Measurements from ENCODE around the gene TRPM2. TPM values are rescaled to one million over a fixed set of nuclear protein-coding genes. Genes with fewer than 3 reads are reported as not detected.

TRPM2 gene
- total and polyA plus RNA-seq, 4 experiments from 2014 or later = 0.37 to 1.7 (median 1.3) TPM; not detected in 1

DNA sequence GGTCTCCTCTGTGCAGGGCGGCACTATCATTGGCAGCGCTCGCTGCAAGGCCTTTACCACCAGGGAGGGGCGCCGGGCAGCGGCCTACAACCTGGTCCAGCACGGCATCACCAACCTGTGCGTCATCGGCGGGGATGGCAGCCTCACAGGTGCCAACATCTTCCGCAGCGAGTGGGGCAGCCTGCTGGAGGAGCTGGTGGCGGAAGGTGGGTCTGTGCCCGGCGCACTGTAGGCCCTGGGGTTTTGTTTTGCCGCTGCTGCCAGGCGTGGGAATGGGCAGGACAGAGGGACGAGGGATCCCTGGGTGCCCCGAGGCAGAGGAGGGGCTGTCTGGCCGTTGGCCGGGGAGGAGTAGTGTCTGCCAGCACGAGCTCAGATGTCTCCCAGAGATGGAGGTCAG, 41.3 kb upstream of the TRPM2 start:
- peaks cover 53% of the 10 kb centered on the region for H3K36me3 ChIP-seq (ENCODE audit: insufficient read depth, low read length)

DNA sequence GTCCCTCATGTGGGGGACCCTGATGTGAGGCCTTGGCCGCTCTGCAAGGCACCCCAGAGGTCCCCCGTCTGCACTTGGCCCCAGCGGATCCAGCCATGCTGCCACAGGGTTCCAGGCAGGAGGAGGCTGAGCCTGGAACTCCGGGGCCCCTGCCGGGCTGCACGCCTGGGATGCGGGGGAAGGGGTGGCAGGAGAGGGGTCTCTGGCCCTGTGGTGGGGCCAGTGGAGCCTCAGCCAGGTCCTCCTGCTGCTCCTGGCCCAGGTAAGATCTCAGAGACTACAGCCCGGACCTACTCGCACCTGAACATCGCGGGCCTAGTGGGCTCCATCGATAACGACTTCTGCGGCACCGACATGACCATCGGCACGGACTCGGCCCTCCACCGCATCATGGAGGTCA, 40.7 kb upstream of the TRPM2 start:
- H3K36me3 ChIP-seq (ENCODE audit: insufficient read depth, low read length) = peaks cover 53% of the 10 kb centered on the region
- DNase-seq = no peak
- H3K4me1 ChIP-seq (ENCODE audit: insufficient read depth, low read length) = no peaks in the 10 kb centered on the region
- peaks cover 18 to 35% of the 10 kb centered on the region in 2 donors for H3K36me3 Mint-ChIP-seq
- no peak overlapping the region for H3K4me3 Mint-ChIP-seq
- H3K27ac Mint-ChIP-seq = no peak overlapping the region
- CTCF ChIA-PET (ENCODE audit: partially characterized antibody) = no interaction called here
- peaks cover 5 to 10% (median 8%) of the 10 kb centered on the region in 4 donors for H3K4me1 Mint-ChIP-seq
- no peaks in the 10 kb centered on the region for H3K9me3 ChIP-seq (ENCODE audit: control insufficient read depth in 1 of 2, low read length in 2 of 2)
- POLR2A ChIA-PET (ENCODE audit: partially characterized antibody) = no interaction called here
- no peaks in the 10 kb centered on the region for H3K27me3 Mint-ChIP-seq
- no peak overlapping the region for H3K27ac ChIP-seq (ENCODE audit: low read depth, low read length)
- intact Hi-C loops (cut with micrococcal nuclease) = no loop called here
- no peaks in the 10 kb centered on the region for H3K9me3 Mint-ChIP-seq
- H3K27me3 ChIP-seq (ENCODE audit: insufficient read depth, low read length) = no peaks in the 10 kb centered on the region
- no peak overlapping the region for H3K4me3 ChIP-seq (ENCODE audit: low read length in 2 of 2)

More for the DNA sequence above, 41.3 kb upstream of the TRPM2 start:
- Mint-ChIP-seq H3K4me1 (peaks cover 8 to 12% (median 10%) of the 10 kb centered on the region in 4 donors), H3K4me3 (no peak overlapping the region), H3K27ac (no peak overlapping the region), H3K9me3 (no peaks in the 10 kb centered on the region), H3K36me3 (peaks cover 18 to 37% of the 10 kb centered on the region in 2 donors), H3K27me3 (no peaks in the 10 kb centered on the region)
- ChIA-PET POLR2A (ENCODE audit: partially characterized antibody) (no interaction called here), CTCF (ENCODE audit: partially characterized antibody) (no interaction called here)
- H3K4me1 ChIP-seq (ENCODE audit: insufficient read depth, low read length) = no peaks in the 10 kb centered on the region
- intact Hi-C loops (cut with micrococcal nuclease) = no loop called here
- no peak overlapping the region for H3K4me3 ChIP-seq (ENCODE audit: low read length in 2 of 2)
- DNase-seq = no peak
- no peak overlapping the region for H3K27ac ChIP-seq (ENCODE audit: low read depth, low read length)
- no peaks in the 10 kb centered on the region for H3K9me3 ChIP-seq (ENCODE audit: control insufficient read depth in 1 of 2, low read length in 2 of 2)
- H3K27me3 ChIP-seq (ENCODE audit: insufficient read depth, low read length) = no peaks in the 10 kb centered on the region

- Histone ChIP-seq H3K9me3 (ENCODE audit: control insufficient read depth in 1 of 2, low read length in 2 of 2) (no peaks in the 10 kb centered on the region), H3K4me1 (ENCODE audit: insufficient read depth, low read length) (no peaks in the 10 kb centered on the region), H3K36me3 (ENCODE audit: insufficient read depth, low read length) (peaks cover 53% of the 10 kb centered on the region), H3K27ac (ENCODE audit: low read depth, low read length) (no peak overlapping the region), H3K27me3 (ENCODE audit: insufficient read depth, low read length) (no peaks in the 10 kb centered on the region), H3K4me3 (ENCODE audit: low read length in 2 of 2) (no peak overlapping the region)
- POLR2A ChIA-PET (ENCODE audit: partially characterized antibody) = no interaction called here
- intact Hi-C loops (cut with micrococcal nuclease) = no loop called here
- Mint-ChIP-seq H3K36me3 (peaks cover 15 to 32% of the 10 kb centered on the region in 2 donors), H3K27ac (no peak overlapping the region), H3K9me3 (no peaks in the 10 kb centered on the region), H3K27me3 (no peaks in the 10 kb centered on the region), H3K4me1 (peaks cover 0 to 7% (median 4%) of the 10 kb centered on the region in 4 donors), H3K4me3 (no peak overlapping the region)
- DNase-seq = no peak
- CTCF ChIA-PET (ENCODE audit: partially characterized antibody) = no interaction called here
Observed at GRCh38 chr21:44313451-44313850, 40.0 kb upstream of the TRPM2 start.

DNA sequence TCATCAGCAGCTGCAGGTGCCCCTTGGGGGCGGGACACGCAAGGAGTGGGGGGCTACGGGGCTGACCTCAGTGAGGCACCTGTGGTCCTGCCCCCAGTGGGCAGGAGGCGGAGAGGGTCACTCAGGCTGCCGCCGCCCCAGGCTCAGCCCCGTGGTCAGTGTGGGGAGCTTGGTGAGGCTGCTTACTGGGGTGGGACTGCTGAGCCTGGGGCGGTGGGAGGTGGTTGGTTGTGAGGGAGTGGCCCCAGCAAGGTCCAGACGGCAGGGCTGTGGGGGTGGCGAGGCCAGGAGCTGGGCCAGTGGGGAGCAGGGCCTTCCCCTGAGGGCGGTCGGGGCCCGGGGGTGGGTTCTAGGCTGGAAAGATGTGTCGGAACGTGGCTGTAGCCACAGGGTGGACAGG, 39.3 kb upstream of the TRPM2 start:
- intact Hi-C loops (cut with micrococcal nuclease) = no loop called here
- H3K4me1 Mint-ChIP-seq = peaks cover 0 to 7% (median 4%) of the 10 kb centered on the region in 4 donors
- no peak overlapping the region for H3K27ac Mint-ChIP-seq

GRCh38 chr21:44314561-44314960, 38.9 kb upstream of the TRPM2 start:
- H3K4me1 ChIP-seq (ENCODE audit: insufficient read depth, low read length) = no peaks in the 10 kb centered on the region
- Mint-ChIP-seq H3K36me3 (peaks cover 15 to 31% of the 10 kb centered on the region in 2 donors), H3K4me3 (no peak overlapping the region), H3K27ac (no peak overlapping the region), H3K27me3 (no peaks in the 10 kb centered on the region), H3K4me1 (peaks cover 0 to 7% (median 4%) of the 10 kb centered on the region in 4 donors), H3K9me3 (no peaks in the 10 kb centered on the region)
- intact Hi-C loops (cut with micrococcal nuclease) = no loop called here
- H3K27me3 ChIP-seq (ENCODE audit: insufficient read depth, low read length) = no peaks in the 10 kb centered on the region
- H3K27ac ChIP-seq (ENCODE audit: low read depth, low read length) = no peak overlapping the region
- no peak for DNase-seq
- H3K9me3 ChIP-seq (ENCODE audit: control insufficient read depth in 1 of 2, low read length in 2 of 2) = no peaks in the 10 kb centered on the region
- H3K36me3 ChIP-seq (ENCODE audit: insufficient read depth, low read length) = peaks cover 59% of the 10 kb centered on the region
- POLR2A ChIA-PET (ENCODE audit: partially characterized antibody) = interaction anchor here (1.2 kb wide), 1 partner anchor 11 kb away, joined by 3 read pairs; no protein-coding TSS in a partner anchor
- CTCF ChIA-PET (ENCODE audit: partially characterized antibody) = no interaction called here
- H3K4me3 ChIP-seq (ENCODE audit: low read length in 2 of 2) = no peak overlapping the region

More for the DNA sequence above, 39.3 kb upstream of the TRPM2 start:
- no peaks in the 10 kb centered on the region for H3K4me1 ChIP-seq (ENCODE audit: insufficient read depth, low read length)
- no peak overlapping the region for H3K27ac ChIP-seq (ENCODE audit: low read depth, low read length)
- H3K4me3 ChIP-seq (ENCODE audit: low read length in 2 of 2) = no peak overlapping the region
- ChIA-PET POLR2A (ENCODE audit: partially characterized antibody) (interaction anchor here (1.2 kb wide), 1 partner anchor 11 kb away, joined by 3 read pairs; no protein-coding TSS in a partner anchor), CTCF (ENCODE audit: partially characterized antibody) (no interaction called here)
- Mint-ChIP-seq H3K9me3 (no peaks in the 10 kb centered on the region), H3K36me3 (peaks cover 15 to 28% of the 10 kb centered on the region in 2 donors), H3K4me3 (no peak overlapping the region), H3K27me3 (no peaks in the 10 kb centered on the region)
- H3K9me3 ChIP-seq (ENCODE audit: control insufficient read depth in 1 of 2, low read length in 2 of 2) = no peaks in the 10 kb centered on the region
- no peak for DNase-seq
- peaks cover 55% of the 10 kb centered on the region for H3K36me3 ChIP-seq (ENCODE audit: insufficient read depth, low read length)
- no peaks in the 10 kb centered on the region for H3K27me3 ChIP-seq (ENCODE audit: insufficient read depth, low read length)

- Mint-ChIP-seq H3K9me3 (no peaks in the 10 kb centered on the region), H3K27me3 (no peaks in the 10 kb centered on the region), H3K4me1 (peaks cover 0 to 7% (median 4%) of the 10 kb centered on the region in 4 donors), H3K27ac (peak overlapping the region in 1 of 7 donors; percentile 43), H3K36me3 (peaks cover 15 to 34% of the 10 kb centered on the region in 2 donors), H3K4me3 (no peak overlapping the region)
- POLR2A ChIA-PET (ENCODE audit: partially characterized antibody) = interaction anchor here (0.7 to 1.6 kb wide), 2 partner anchors 14 to 23 kb away, joined by 3 to 4 read pairs; partner anchors contain the start of gene CFAP410
- peaks cover 60% of the 10 kb centered on the region for H3K36me3 ChIP-seq (ENCODE audit: insufficient read depth, low read length)
- no peaks in the 10 kb centered on the region for H3K9me3 ChIP-seq (ENCODE audit: control insufficient read depth in 1 of 2, low read length in 2 of 2)
- DNase-seq = no peak
- H3K27me3 ChIP-seq (ENCODE audit: insufficient read depth, low read length) = no peaks in the 10 kb centered on the region
- no peak overlapping the region for H3K27ac ChIP-seq (ENCODE audit: low read depth, low read length)
- intact Hi-C loops (cut with micrococcal nuclease) = no loop called here
- no peak overlapping the region for H3K4me3 ChIP-seq (ENCODE audit: low read length in 2 of 2)
- no peaks in the 10 kb centered on the region for H3K4me1 ChIP-seq (ENCODE audit: insufficient read depth, low read length)
- CTCF ChIA-PET (ENCODE audit: partially characterized antibody) = interaction anchor here (1.2 kb wide), 1 partner anchor 18 kb away, joined by 4 read pairs; no protein-coding TSS in a partner anchor
Observed at GRCh38 chr21:44315691-44316203, 37.7 kb upstream of the TRPM2 start.

- Histone ChIP-seq H3K27me3 (ENCODE audit: insufficient read depth, low read length) (no peaks in the 10 kb centered on the region), H3K36me3 (ENCODE audit: insufficient read depth, low read length) (peaks cover 57% of the 10 kb centered on the region), H3K4me1 (ENCODE audit: insufficient read depth, low read length) (no peaks in the 10 kb centered on the region), H3K4me3 (ENCODE audit: low read length in 2 of 2) (no peak overlapping the region), H3K9me3 (ENCODE audit: control insufficient read depth in 1 of 2, low read length in 2 of 2) (no peaks in the 10 kb centered on the region), H3K27ac (ENCODE audit: low read depth, low read length) (no peak overlapping the region)
- H3K9me3 Mint-ChIP-seq = no peaks in the 10 kb centered on the region
- peaks cover 0 to 2% (median under 1%) of the 10 kb centered on the region in 4 donors for H3K4me1 Mint-ChIP-seq
- H3K36me3 Mint-ChIP-seq = peaks cover 8 to 28% of the 10 kb centered on the region in 2 donors
- H3K27ac Mint-ChIP-seq = peak overlapping the region in 3 of 7 donors; percentile 10 to 55 (median 53)
- intact Hi-C loops (cut with micrococcal nuclease) = no loop called here
- CTCF ChIA-PET (ENCODE audit: partially characterized antibody) = interaction anchor here (1.2 kb wide), 1 partner anchor 18 kb away, joined by 4 read pairs; no protein-coding TSS in a partner anchor
- H3K27me3 Mint-ChIP-seq = no peaks in the 10 kb centered on the region
- H3K4me3 Mint-ChIP-seq = no peak overlapping the region
- POLR2A ChIA-PET (ENCODE audit: partially characterized antibody) = interaction anchor here (0.7 to 1.6 kb wide), 2 partner anchors 15 to 22 kb away, joined by 3 to 4 read pairs; partner anchors contain the start of gene CFAP410
- DNase-seq = no peak
Observed at GRCh38 chr21:44316277-44316900, 37.0 kb upstream of the TRPM2 start.
